MV-4-11 (cell line): ENCODE data around the gene KCNS1.
"Not testable (repeated sequence)": the region's sequence is repeated elsewhere in the genome, so short reads cannot be mapped to it uniquely, and the experiment has no call there.

ENCODE experiments used
- DNase-seq: peaks from one replicate; lab custom pipeline; 2025; lab: John Stamatoyannopoulos, UW

KCNS1 gene

DNA sequence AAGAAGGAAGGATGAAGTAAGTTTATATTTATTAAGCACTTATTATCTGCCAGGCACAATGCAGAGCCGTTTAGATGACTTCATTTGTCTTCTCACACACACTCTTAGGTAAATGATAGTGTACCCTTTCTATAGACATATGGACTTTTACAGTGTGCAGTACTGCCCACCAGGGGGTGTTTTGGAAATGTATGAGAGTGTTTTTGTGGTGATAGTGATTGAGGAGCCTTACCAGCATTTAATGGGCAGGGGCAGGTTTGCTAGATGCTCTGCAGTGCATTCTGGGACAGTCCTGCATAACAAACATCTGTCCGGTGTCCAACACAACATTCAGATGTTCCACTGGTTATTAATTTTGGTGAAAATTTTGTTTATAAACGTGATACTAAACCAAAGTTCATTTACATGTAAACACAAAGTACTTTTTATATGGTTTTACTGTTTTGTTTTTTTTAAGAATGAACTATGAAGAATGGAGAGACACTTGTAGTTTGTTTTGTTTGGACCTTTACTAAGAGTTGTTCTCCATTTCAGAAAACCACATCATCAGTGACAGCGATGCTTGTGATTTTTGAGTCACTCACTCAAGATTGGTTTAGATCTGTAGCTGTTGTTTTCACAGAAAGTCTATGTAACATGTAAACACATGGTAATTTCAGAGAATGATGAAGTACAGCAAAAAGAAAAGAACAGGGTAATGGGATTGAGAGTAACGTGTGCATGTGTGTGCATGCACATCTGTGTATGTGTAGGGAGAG, 19.9 kb downstream of the KCNS1 start:
- no peak for DNase-seq

DNA sequence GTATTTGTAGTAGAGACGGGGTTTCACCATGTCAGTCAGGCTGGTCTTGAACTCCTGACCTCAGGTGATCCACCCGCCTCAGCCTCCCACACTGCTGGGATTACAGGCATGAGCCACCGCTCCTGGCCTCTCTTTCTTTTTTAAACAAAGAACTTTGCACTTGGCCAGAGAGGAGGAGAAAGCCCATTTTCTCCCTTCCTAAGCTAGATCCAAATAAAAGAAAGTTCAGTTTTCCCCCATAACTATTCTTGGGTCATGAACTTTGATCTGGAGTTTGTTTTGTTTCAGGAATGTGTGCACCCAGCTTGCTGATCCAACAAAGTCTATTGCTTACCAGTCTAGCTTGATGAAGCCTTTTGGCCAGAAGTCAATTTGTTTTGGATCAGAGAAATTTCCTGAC, 23.4 kb downstream of the KCNS1 start:
- DNase-seq: no peak

DNA sequence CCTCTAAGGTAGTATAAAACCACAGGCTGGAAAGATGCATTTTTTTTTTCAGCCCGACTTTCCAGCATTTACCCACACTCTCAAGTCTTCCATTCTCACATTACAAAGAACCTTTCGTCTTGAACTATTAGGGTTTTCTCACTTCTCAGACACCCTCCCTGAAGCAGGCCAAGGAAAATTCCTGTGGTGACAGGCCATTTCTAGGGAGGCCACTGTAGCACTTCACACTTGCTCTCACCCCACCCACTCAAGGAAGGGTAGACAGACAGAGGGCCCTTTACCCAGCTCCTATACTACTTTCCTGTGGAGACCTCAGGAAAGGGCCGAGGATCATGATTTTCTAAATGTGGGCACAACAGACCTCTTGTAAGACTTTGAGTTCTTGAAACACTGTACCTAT, 27.7 kb downstream of the KCNS1 start:
- DNase-seq: no peak

DNA sequence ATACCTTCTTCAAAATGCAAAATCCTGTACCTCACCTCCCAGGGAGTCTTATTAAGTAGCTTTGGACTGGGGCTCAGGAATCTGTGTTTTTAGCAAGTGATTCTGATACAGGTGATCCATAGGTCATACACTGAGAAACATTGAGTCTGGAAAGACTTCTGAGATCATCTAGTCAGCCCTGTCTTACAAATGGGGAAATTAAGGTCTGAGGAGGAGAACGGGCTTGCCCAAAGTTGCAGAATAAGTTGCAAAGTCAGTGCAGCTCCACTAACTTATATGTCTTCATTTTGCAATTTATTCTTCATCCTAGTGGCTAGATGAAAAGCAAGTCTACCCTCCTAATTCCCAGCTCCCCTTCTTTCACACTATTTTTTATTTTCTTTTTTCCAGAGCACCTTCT, 28.9 kb downstream of the KCNS1 start:
- DNase-seq: no peak

DNA sequence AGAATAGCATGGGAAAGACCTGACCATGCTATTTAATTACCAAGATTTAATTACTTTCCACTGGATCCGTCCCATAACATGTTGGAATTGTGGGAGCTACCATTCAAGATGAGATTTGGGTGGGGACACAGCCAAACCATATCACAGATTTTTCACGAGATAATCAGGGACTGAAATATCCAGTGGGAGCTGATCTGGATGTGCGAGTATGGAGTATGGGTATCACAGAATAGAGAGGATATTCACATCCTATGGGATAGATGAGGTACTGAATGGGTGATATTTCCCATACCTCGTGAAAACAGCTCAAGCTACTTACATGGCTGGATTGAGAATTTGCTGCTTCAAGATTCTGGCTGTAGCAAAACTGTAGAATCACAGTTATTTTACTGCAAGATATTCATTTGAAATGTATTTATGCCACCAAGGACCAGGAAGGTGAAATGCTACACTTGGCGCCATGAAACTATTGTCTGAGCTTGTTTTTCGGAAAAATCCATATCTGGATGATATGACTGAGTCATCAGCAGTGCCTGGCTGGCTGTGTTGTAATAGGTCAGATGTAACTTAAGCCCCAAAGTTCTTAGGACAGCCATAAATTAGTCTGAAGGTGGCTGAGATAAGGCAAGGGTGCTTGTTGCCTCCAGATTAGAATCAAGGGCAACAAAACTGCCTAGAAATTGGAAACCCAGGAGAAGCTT, 29.8 kb downstream of the KCNS1 start:
- peak; percentile 43 for DNase-seq

DNA sequence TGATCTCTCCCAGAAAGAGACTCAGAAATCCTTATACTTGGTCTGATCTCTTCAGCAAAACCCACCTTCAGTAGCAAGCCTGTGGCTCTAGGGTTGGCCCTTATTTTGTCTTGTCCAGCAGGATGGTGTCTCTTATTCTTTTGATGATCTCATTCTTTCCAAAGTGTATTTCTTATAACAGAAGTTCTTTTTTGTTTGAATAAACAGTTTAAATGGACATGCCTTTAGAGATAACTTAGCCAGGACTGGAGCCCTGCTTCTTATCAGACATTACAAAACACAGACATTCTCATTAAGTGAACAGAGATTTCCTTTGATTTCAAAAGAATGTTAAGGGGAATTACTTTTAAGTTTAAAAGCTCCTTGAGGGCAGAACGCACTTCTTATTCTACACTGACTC, 31.7 kb downstream of the KCNS1 start:
- no peak for DNase-seq

DNA sequence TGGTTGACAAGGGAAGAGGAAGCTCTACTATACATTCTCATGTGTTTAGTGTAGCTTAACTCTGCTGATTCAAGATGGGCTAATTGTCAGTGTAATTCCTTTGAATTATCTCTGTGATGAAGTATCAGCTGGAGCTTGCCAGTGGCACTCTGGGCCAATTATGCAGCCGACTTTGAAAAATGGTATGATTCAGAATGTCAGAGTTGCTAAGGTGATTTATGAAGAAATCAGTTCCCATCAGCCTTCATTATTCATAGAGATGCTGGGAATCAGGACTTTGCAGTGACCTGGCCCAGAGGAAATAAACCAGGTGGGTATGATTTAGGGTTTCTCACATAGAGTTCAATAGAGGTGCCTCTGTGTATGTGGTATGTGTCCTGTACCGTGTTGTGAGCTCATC, 33.4 kb downstream of the KCNS1 start:
- DNase-seq: no peak

DNA sequence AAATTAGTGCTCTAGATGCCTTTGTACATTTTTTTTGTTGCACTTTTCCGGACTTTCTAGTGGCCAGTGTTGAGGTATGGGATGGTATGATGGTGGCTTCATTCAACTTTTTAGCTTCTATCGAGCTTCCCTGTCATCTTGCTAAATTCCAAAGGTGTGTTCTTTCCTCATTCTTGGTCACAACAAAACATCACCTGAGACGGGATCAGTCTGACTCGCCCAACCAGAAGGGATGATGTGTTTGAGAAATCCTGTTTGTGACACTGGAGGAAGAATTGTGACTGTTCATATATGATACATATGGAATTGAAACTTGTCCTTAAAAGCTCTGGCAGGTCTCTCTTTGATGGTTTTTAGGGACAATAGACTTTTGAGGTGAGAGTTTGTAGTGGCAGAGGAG, 33.8 kb downstream of the KCNS1 start:
- no peak for DNase-seq

DNA sequence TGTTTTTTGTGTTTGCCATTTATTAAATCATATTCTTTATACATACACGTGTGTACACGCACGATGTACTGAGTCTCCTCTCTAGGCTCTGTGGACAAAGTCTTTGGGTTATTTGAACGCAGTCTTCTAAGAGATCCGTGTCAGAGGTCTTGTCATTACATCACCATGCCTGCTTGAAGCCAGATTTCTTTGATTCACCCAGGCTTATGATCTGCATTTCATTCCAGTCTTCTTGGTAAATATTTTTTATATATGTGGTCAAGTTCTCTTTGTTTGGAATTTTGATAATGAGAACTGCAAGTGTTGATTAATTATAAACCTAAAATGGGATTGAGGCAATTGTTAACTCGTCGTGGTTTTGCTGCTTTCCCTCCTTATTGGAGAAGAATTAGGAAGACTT, 34.6 kb downstream of the KCNS1 start:
- no peak for DNase-seq

DNA sequence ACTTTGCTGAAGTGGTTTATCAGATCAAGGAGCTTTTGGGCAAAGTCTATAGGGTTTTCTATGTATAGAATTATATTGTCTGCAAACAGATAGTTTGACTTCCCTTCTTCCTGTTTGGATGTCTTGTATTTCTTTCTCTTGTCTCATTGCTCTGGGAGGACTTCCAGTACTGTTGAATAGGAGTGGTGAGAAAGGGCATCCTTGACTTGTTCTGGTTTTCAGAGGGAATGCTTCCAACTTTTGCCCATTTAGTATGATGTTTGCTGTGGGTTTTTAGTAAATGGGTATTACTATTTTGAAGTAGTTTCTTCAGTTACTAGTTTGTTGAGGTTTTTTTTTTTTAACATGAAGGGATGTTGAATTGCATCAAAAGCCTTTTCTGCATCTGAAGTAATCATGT, 36.1 kb downstream of the KCNS1 start:
- DNase-seq: no peak

DNA sequence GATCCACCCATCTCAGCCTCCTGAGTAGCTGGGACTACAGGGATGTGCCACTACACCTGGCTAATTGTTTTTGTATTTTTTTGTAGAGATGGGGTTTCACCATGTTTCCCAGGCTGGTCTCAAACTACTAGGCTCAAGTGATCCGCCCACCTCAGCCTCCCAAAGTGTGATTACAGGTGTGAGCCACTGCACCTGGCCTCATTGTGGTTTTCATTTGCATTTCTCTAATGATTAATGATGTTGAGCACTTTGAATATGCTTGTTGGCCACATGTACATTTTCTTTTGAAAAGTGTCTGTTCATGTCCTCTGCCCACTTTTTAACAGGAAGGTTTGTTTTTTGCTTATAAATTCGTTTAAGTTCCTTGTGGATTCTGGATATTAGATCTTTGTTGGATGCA, 37.8 kb downstream of the KCNS1 start:
- DNase-seq: not testable (repeated sequence)

DNA sequence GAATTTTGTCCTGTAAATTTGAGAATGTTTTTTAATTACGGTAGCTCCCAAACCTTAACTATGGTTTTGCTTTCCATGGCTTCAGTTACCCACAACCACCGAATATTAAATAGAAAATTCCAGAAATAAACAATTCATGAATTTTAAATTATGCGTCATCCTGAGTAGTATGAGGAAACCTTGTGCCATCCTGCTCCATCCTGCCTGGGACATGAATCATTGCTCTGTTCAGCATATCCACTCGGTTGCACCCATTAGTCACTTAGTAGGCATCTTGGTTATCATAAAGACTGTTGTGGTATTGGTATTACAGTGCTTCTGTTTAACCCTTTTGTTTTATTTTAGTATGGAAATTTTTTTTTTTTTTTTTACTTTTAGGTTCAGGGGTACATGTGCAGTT, 39.7 kb downstream of the KCNS1 start:
- DNase-seq: no peak

DNA sequence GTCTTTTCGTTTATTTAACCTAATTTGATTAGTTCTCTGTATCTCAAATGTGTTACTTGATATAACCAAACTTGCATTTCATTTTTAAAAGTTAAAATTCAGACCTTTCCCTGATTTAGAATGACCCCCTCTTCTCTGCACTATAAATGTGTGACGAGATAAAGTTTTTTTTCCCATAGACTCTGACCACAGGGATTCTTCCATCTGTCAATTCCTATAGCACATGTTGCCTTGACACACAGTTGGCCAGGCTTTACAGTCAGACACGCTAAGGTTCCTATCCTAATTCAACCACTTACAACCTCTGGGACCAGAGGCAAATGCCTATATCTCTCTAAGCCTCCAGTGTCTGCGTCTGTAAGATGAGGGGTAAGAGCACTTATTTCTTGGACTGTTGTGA, 40.6 kb downstream of the KCNS1 start:
- no peak for DNase-seq

DNA sequence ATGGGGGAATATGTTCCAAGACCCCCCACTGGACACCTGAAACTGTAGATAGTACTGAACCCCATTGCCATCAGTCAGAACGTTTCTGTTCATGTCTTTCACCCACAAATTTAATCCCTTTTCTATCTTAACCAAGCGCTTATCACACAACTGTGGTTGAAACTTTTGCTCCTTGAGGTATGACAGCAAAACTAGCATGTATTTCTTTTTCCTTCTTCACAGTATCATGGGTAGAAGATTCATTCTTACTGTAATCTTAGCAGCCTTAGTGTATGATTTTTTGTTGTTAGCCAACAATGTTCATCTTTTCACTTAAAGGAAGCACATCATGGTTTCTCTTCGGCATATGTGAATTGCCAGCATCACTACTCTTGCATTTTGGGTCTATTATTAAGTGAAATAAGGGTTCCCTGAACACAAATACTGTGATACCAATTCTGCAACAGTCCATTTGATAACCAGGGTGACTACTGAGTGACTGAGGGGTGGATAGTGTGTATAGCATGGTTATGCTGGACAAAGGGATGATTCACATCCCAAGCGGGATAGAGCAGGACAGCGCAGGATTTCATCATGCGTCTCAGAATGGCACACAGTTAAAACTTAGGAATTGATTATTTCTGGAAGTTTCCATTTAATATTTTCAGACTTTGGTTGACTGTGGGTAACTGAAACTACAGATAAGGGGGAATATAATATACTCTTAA, 41.8 kb downstream of the KCNS1 start:
- DNase-seq: no peak

DNA sequence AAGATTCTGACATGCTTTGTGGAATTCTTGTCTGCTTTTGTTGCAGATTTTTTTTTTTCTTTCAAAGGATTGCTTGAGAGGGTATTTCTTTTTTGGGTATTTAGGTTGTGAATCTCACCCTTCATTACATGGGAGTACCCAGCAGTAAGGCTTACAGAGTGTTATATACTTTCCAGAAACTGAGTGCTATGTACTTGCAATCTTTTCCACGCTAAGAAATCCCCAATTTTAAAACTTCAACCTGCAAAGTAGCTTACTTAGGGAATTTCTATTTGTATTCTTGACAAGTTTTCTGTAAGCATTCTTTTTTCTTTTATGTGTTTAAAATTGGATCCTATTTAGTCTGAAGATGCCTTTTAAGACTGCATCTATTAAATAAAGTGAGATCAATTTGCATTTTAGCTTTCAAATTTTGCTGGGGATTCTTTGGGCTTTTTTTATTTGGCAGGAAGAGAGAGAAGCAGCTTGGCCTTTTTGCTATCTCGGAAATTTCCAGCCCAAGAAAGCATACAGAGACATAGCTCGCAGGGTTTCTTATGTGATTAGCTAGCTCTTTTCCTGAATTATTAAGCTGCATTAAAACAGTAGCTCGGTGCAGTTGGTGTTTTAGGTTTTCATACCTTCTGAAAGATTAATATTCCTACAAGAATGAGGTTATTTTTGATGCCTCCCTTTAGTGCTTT, 42.6 kb downstream of the KCNS1 start:
- DNase-seq: no peak

DNA sequence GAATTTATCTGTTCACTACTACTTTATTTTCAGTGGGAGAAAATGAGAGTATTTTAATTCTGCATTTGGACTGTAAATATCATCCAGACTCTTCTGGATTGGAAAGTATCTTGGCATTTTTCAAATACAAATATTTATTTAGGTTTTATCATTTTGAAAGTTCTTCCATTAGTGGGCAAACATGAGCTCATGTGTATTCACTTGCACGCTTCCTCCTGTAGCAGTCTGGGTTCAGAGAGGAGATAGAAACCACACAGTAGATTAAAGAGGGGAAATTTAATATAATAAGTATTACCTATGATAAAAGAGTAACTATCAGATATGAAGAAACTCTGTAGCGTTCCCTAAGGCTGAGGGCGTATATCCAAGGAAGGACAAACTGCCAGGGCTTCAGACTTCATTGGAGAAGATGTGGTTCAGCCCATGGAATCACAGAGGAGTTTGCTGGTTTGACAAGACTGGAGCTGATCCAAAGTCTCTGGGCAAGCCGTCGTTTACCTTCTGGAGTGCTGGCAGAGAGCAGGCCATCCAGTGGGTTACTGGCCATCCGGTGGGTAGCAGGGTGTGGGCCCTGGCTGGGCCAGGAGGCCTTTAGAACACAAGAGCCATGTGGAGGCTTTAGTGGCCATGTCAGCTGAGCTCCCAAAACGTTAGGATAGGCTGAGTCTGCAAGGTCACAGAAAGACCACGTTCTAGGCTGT, 44.3 kb downstream of the KCNS1 start:
- no peak for DNase-seq

DNA sequence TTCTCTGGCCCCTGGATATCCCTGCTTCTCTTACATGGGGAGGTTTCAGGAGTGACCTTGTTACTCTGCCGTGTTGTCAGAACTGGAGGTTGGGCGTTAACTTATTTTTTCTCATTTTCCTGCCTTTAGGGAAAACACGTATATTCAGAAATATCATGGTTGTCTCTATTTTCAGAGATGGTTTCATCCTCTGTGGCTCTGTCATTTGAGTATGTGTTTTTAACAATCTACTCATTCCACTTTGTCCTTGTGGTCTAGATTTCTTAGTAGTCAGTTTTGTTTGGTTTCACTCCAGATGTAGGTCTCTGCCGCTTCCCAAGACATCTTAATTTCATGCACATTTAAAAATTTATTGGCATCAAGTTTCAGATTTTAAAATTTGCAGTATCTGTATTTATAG, 45.9 kb downstream of the KCNS1 start:
- DNase-seq: no peak

DNA sequence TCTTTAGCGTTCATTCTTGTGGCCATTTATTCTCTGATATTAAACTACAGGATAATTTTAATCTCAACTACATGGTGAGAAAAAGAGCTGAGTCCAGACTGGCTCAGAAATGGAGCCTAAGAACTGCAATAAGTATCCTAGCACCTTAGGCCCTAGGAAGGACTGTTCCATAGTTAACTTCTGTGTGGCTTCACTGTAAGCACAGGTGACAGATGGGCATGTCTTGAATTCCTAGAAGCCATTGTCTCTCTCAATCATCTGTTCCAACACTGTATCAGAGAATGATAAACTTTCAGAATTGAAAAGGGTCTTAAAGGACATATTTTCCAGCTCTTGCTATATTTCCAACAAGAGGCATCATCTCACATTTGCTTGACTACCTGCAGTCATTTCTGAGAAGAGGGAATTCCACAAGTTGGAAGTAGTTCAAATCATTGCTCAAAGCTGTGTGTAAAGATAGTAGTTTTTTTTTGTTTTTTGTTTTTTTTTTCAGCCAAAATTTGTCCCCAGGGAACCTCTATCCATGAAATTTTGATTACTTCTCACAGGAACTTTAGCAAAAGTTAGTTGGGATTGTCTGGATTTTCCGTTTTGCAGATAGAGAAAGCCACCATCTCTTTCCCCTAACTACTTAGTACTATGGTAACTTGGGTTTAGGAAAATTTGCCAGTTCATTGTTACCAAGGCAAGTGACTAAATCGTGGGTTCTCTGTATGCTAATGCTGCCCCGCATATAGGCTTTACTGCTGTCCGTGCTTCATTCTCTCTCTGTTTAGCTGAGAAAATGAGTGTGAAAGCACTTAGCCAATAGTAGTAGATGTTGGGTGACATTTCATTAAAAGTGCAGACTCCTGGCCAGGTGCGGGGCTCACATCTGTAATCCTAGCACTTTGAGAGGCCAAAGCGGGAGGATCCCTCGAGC, 47.2 kb downstream of the KCNS1 start:
- DNase-seq: no peak

DNA sequence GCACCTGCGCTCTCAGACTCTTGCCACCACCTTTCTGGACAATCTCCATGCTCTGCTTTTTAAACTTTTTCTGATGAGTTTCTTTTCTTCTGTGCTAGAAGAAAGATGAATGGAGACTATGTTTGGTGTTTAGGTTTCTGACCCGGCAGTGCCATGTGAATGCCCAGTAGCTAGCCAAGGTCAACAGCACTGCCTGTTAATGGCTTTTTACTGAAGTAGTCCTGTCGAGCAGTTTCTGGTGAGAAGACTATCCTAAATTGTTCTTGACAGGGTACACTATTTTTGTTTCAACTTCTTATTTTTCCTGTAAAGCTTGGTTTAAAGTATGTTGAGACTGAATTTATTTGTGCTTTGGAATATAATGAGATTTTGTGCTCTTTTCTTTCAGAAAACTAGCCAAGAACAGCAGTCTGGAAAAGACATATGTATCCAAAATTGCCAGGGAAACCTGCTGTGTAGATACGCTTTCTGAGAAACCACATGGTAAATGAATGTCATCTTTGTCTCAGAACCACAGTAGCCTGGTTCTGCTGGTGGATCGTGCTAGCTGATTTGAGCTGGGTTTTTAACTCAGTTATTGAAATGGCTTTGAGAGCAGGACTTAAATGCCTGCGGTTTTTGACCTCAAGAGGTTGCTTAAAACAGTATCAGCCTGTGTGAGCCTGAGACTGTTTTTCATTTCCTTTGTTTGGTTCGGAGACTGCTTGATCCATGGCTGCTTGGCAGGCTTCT, 48.1 kb downstream of the KCNS1 start:
- peak; percentile 84 for DNase-seq
